Midbrain (tissue), 1 donor: Measurements from ENCODE around the gene OR51A2.
A peak's percentile ranks its signal among the peaks of the same experiment; 100 is the strongest.
"Not testable (repeated sequence)": the region's sequence is repeated elsewhere in the genome, so short reads cannot be mapped to it uniquely, and the experiment has no call there.

Experiments
- DNase-seq: peaks from one replicate; lab custom pipeline; 2025; lab: John Stamatoyannopoulos, UW

Gene OR51A2, protein sequence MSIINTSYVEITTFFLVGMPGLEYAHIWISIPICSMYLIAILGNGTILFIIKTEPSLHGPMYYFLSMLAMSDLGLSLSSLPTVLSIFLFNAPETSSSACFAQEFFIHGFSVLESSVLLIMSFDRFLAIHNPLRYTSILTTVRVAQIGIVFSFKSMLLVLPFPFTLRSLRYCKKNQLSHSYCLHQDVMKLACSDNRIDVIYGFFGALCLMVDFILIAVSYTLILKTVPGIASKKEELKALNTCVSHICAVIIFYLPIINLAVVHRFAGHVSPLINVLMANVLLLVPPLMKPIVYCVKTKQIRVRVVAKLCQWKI

GRCh38 chr11:4955613-4956012 is at the start of gene OR51A2:
OR51A2 (minus strand) TSS chr11:4955713; CDS start chr11:4955713, 0 bp downstream.
- DNase-seq: not testable (repeated sequence)

GRCh38 chr11:5004424-5005274 is 49.1 kb upstream of the OR51A2 start:
- peak; percentile 45 for DNase-seq

GRCh38 chr11:4994551-4994950 is 39.0 kb upstream of the OR51A2 start, which contains the start of gene OR51L1:
OR51L1 (plus strand) TSS chr11:4994851; CDS start chr11:4998983, 4,132 bp downstream.
- DNase-seq: no peak

GRCh38 chr11:4991060-4991459 is 35.5 kb upstream of the OR51A2 start:
- no peak for DNase-seq

DNA sequence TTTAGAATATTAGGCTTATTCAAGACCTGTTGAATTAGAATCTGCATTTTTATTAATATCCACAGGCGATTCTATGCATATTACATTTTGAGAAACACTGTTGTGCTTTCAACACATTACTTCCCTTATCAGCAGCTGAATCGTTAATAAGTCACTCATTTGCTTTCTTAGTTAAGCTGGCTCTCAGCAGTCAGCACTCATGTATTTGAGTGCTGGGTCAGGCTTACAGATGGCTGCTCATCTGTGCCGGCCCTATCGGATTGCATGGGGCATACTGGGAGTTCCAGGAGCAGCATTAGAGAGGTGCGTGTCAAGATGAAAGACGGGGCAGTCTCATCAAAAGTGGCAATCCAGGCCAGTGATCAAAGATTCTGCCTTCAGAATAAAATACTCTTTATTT is 28.3 kb upstream of the OR51A2 start:
- DNase-seq: no peak

GRCh38 chr11:4982678-4983077 is 27.2 kb upstream of the OR51A2 start:
- no peak for DNase-seq

DNA sequence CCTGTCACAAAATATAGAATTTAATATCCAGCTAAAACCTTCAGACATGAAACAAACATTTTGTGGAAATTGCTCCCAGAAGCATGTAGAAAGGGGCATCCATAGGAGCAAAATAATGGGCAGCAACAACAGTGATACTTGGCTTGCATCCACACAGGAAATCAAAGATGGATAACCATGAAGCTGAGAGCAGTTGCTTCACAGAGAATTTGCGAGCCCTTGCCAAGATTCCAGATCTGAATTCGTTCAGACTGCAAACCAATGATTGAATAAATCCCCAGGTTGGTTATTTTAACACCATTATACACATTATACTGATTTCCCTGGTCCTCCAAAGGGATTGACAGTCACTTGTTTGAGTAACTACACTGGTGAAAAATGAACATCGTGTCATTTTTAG is 23.5 kb upstream of the OR51A2 start:
- DNase-seq: no peak

GRCh38 chr11:4975436-4975835 is 19.9 kb upstream of the OR51A2 start:
- DNase-seq: no peak

DNA sequence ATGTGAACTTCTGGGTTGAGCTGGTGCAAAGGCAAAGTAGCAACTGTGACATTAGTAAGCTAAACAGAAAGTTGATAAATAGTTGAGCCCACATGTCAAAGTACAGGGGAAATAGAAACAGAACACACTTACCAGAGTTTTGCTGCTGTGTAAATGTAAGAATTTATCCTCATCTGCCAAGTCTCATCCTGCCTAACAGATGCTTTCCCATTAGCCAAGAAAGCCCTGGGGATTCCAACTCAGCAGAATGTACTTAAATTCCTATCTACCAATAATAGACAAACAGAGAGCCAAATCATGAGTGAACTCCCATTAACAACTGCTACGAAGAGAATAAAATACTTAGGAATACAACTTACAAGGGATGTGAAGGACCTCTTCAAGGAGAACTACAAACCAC is 7.3 kb upstream of the OR51A2 start:
- no peak for DNase-seq

DNA sequence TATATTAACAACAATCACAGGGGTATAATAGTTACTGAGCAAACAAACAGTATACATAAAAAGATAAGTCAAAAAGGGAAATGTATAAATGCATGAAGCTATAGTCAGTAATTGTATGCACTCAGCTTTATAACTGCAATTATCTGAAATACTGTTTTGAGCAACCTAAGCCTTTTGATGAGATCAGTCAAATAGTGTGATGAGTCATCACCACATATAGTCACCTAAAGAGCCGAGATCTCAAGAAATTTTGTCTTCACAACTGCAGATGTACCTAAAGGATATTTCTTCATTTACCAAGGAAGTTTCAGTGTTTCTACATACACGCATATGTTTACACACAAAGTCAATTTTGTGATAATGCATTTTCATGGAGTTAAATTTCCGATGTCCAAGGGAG is 5.4 kb upstream of the OR51A2 start:
- no peak for DNase-seq

- no peak for DNase-seq
Measured at GRCh38 chr11:4957396-4957795, 1.9 kb upstream of the OR51A2 start.

DNA sequence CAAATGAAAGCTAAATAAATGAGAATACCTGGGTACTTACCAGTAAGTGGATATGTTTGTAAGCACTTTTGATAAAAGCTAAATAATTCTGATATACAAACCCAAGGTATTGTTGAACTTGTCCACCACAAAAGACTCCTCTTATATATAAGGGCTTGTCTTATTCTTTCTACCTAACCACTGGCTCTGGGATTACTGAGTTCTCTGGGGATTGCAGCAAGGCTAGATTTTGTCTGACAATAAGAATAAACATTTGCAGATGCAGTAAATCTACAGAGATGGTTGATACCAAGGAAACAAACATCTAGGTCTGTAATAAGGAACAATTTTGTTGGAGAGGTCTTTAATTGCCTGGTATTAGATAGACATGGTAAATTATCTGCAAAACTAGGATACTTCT is 8.0 kb downstream of the OR51A2 start, which contains the start of gene OR51A4:
Gene OR51A4, minus strand, starts transcription at position 101 of the 400 bp plus-strand sequence. CDS start 505 bp downstream, outside the sequence.
- no peak for DNase-seq

GRCh38 chr11:4936745-4937144 is 18.8 kb downstream of the OR51A2 start:
- DNase-seq: no peak

DNA sequence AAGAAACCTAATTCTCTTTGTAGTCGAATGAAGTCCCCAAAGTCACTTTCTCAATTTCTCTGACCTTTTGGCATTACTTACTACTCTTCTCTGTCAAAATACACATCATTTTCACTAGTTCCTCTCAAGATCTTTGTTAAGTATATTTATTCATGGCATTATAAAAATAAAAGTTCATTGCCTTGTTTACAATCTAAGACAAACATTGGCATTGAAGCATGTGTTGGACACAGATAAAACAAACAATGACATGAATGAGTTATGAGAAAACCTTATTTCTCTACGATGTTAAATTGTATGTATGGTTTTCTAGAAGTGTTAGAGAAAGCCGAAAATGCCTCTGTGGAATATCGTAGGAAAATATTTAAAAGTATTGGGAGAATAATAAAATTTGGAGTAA is 22.8 kb downstream of the OR51A2 start:
- no peak for DNase-seq

- DNase-seq: no peak
Measured at GRCh38 chr11:4926608-4927007, 28.9 kb downstream of the OR51A2 start.

DNA sequence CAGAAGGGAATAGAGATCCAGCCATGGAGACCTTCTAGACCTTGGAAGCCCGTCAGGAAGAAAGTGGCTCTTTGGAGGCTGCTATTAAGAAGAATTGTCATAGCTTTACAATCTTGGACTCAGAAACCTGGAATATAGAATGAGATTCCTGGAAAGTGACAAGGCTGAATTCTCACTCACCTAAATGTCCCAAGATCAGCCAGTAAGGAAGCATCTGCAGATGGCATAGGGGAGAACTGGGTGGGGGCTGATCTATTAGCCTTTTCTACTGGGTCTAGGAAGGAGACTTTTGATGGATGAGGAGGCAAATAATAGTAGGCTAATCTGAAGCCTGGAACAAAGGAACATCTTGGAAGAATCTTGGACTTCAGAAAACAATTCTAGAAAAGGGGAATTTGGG is 31.3 kb downstream of the OR51A2 start, which contains the start of gene OR51G1:
Gene OR51G1, minus strand, starts transcription at position 101 of the 400 bp plus-strand sequence. Its CDS starts 0 bp downstream, at position 101.
- DNase-seq: no peak

- no peak for DNase-seq
Measured at GRCh38 chr11:4922304-4922703, 33.2 kb downstream of the OR51A2 start.

DNA sequence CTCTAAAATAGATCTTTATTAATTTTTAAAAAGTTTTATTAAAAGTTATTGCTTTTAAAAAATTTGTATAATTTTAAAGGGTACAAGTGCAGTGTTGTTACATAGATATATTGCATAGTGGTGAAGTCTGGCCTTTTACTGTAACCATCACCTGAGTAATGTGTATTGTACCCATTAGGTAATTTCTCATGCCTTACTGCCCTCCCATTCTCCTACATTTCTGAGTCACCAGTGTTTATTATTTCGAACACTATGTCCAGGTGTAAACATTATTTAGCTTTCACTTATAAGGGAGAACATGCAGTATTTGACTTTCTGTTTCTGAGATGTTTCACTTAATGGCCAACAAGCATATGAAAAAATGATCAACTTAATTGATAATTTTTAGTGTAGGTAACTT is 33.7 kb downstream of the OR51A2 start:
- DNase-seq: no peak

DNA sequence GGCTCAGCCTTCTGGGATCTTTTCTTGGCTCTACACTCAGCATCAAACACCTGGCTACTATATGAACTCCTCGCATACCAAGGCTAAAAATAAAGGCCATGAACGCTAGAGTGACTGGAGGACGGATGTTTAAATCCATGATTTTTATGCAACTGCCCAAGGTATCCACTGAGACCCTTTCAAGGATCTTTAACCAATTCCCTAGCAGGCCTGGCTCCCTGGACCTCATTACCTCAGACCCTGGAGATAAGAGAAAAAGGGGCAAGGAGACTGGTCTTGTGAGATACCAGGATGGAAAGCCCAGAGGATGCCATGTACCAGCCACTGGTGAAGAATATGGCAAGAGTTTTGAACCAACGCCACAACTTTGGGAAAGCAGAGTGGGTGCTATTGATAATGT is 36.3 kb downstream of the OR51A2 start, which contains the start of gene OR51G2:
Gene OR51G2, minus strand, starts transcription at position 101 of the 400 bp plus-strand sequence. CDS start 3,687 bp downstream, outside the sequence.
- no peak for DNase-seq

DNA sequence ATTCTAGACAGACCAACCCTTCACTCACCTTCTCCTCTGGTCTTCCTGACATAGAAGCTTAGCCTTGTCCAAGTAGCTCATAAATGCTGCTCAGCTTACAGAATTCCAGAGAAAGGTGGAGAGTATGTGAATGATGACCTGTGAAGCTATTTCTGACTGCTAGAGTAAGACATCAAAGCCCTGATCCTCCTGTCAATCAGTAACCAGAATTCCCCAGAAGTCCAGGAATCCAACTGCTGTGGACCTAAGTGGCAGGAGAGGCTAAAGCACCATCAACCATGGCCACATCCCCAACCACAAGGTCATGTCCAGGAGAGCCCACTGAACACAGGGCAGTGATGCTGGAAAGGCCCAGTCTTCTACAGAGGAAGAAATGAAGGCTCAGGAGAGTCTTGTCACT is 38.9 kb downstream of the OR51A2 start:
- DNase-seq: no peak
